HepG2 (cell line): ENCODE results near the gene PTPRU. TPM values are rescaled to one million over a fixed set of nuclear protein-coding genes. Genes with fewer than 3 reads are reported as not detected.

Experiments
- ATAC-seq: fragments of 200-7000 bp; cut with Tn5 transposase; 3 replicates; pipeline ENCODE4 v1.9.1; 2020; ENCODE audit warnings: mild to moderate bottlenecking, moderate library complexity
- BruUV-seq: library from RNA; stranded (reverse); fragments of 400-500 nt; replicated peaks from 2 replicates; lab custom pipeline; 2021; lab: Mats Ljungman, UMichigan
- CTCF ChIA-PET: fragments of 300-600 bp; formaldehyde crosslinking; extraction: SDS; loops from one replicate; lab custom pipeline; 2021; ENCODE audit warnings: low total read pairs, inconsistent platforms, low intra/inter-chr PET ratio; lab: Yijun Ruan, JAX
- POLR2A ChIA-PET: fragments of 350-600 bp; sonication (Branson Sonifier 250); formaldehyde crosslinking; loops from one replicate; lab custom pipeline; 2020; ENCODE audit warnings: antibody characterized with exemption, inconsistent platforms; lab: Yijun Ruan, JAX
- DNase-seq: peaks from one replicate; pipeline ENCODE4 v3.0.0-alpha.2; 2015; ENCODE audit warnings: low spot score
- FAIRE-seq: peaks from 3 replicates; lab custom pipeline; 2011; peaks lifted over from hg19 to GRCh38; lab: Jason Lieb, UNC
- H2AFZ ChIP-seq: one replicate; pipeline ENCODE4 v1.6.1; 2011; ENCODE audit warnings: low read length, inconsistent platforms
- H3K27ac ChIP-seq: fragments of 300-600 bp; 3 replicates; pipeline ENCODE4 v1.8.0; 2011; ENCODE audit warnings: mixed run types, mild to moderate bottlenecking, mixed read lengths, low read length, inconsistent platforms; ENCODE audit not compliant: insufficient read depth; ENCODE audit errors: extremely low read length
- H3K27me3 ChIP-seq, 2 experiments: fragments of 200-600 bp in 1 of 2; 2 replicates in 1 of 2; 3 replicates in 1 of 2; pipeline versions ENCODE4 v1.6.0 to v1.8.0; 2011; ENCODE audit warnings: low read length in 2 of 2, mild to moderate bottlenecking in 2 of 2, moderate library complexity in 2 of 2, inconsistent platforms in 1 of 2; ENCODE audit not compliant: insufficient read depth in 2 of 2, control insufficient read depth in 1 of 2
- H3K36me3 ChIP-seq, 2 experiments: fragments of 200-600 bp in 1 of 2; replicated peaks in 1 of 2; 2 replicates in 1 of 2; 3 replicates in 1 of 2; pipeline versions ENCODE4 v1.5.1 to v1.8.0; 2011; ENCODE audit warnings: low read length in 2 of 2, inconsistent platforms in 1 of 2; ENCODE audit not compliant: insufficient read depth in 2 of 2, control insufficient read depth in 1 of 2
- H3K4me1 ChIP-seq: 2 replicates; pipeline ENCODE4 v1.5.1; 2012; ENCODE audit warnings: low read length, inconsistent platforms; ENCODE audit not compliant: insufficient read depth
- H3K4me2 ChIP-seq: 2 replicates; pipeline ENCODE4 v1.6.0; 2011; ENCODE audit warnings: low read depth, low read length, inconsistent platforms
- H3K4me3 ChIP-seq, 3 experiments: fragments of 200-600 bp in 1 of 3; sonication (generic), shearing (Covaris generic) in 1 of 3; replicated peaks in 1 of 3; 2 replicates each; pipeline ENCODE4 v1.5.1; 2011 to 2016; ENCODE audit warnings: low read length in 3 of 3, inconsistent platforms in 2 of 3, low read depth in 2 of 3, mild to moderate bottlenecking in 2 of 3, control low read depth in 1 of 3, mixed read lengths in 1 of 3; ENCODE audit not compliant: insufficient read depth in 1 of 3
- H3K79me2 ChIP-seq: one replicate; pipeline ENCODE4 v1.6.1; 2011; ENCODE audit warnings: low read length, inconsistent platforms; ENCODE audit not compliant: insufficient read depth
- H3K9ac ChIP-seq: 2 replicates; pipeline ENCODE4 v1.6.0; 2011; ENCODE audit warnings: mild to moderate bottlenecking, low read depth, low read length, inconsistent platforms; ENCODE audit not compliant: insufficient read depth
- H3K9me3 ChIP-seq: 2 replicates; pipeline ENCODE4 v1.5.1; 2012; ENCODE audit warnings: mild to moderate bottlenecking, low read length
- H4K20me1 ChIP-seq: 2 replicates; pipeline ENCODE4 v1.6.0; 2011; ENCODE audit warnings: inconsistent platforms, mild to moderate bottlenecking, low read length, moderate library complexity; ENCODE audit not compliant: insufficient read depth
- CBX2 ChIP-seq, 2 experiments: fragments of 200-600 bp in 1 of 2; sonication (generic); formaldehyde crosslinking in 1 of 2; IDR thresholded peaks; 2 replicates each; pipeline versions ENCODE4 v1.7.0 to v1.8.1; 2018 to 2022; ENCODE audit warnings: low read depth in 2 of 2, low read length in 1 of 2, mild to moderate bottlenecking in 1 of 2, missing genetic modification reagents in 1 of 2
- HOXD1 ChIP-seq: sonication (generic); formaldehyde crosslinking; IDR thresholded peaks from 2 replicates; pipeline ENCODE4 v1.5.0; 2020; ENCODE audit warnings: missing genetic modification reagents
- ZBTB21 ChIP-seq: sonication (generic); formaldehyde crosslinking; IDR thresholded peaks from 2 replicates; pipeline ENCODE4 v1.4.0; 2020; ENCODE audit warnings: missing genetic modification reagents
- ZFP36L1 ChIP-seq: sonication (generic); formaldehyde crosslinking; IDR thresholded peaks from 2 replicates; pipeline ENCODE4 v1.8.0; 2022; ENCODE audit warnings: mild to moderate bottlenecking, missing genetic modification reagents, moderate library complexity
- ZNF180 ChIP-seq: sonication (generic); formaldehyde crosslinking; IDR thresholded peaks from 2 replicates; pipeline ENCODE4 v1.4.0; 2020; ENCODE audit warnings: low read depth, missing genetic modification reagents, borderline replicate concordance
- ZNF234 ChIP-seq: sonication (generic); formaldehyde crosslinking; conservative IDR thresholded peaks from 2 replicates; pipeline ENCODE4 v1.5.1; 2020; ENCODE audit warnings: mild to moderate bottlenecking, missing genetic modification reagents
- ZNF235 ChIP-seq: sonication (generic); formaldehyde crosslinking; IDR thresholded peaks from 2 replicates; pipeline ENCODE4 v1.8.1; 2023; ENCODE audit warnings: mild to moderate bottlenecking, missing genetic modification reagents, borderline replicate concordance
- ZNF367 ChIP-seq: sonication (generic); formaldehyde crosslinking; IDR thresholded peaks from 2 replicates; pipeline ENCODE4 v1.4.0; 2020; ENCODE audit warnings: missing genetic modification reagents, borderline replicate concordance
- ZNF530 ChIP-seq: sonication (generic); formaldehyde crosslinking; IDR thresholded peaks from 2 replicates; pipeline ENCODE4 v1.5.0; 2020; ENCODE audit warnings: low read depth, mild to moderate bottlenecking, missing genetic modification reagents
- WGBS: methylation state at CpG from one replicate; pipeline ENCODE4 v1.1.6; 2017; ENCODE audit warnings: low lambda C conversion rate; 5-methylcytosine and 5-hydroxymethylcytosine counted together
- in situ Hi-C: cut with HindIII; loops from 2 replicates; pipeline ENCODE4 v1.10.0; 2017; ENCODE audit warnings: low pct_unique_long_range_greater_than_20kb; ENCODE audit not compliant: extremely low pct_ligation_motif_present
- intact Hi-C: fragments of 100-400 bp; cut with micrococcal nuclease; formaldehyde crosslinking; loops from one replicate; pipeline ENCODE4 v1.10.0; 2022; ENCODE audit not compliant: unreplicated experiment
- polyA plus RNA-seq, 8 experiments: library from polyadenylated mRNA; depleted of rRNA in 3 of 8; stranded (reverse) in 7 of 8; unstranded in 1 of 8; fragments of >200 nt; fragmentation: Illumina TruSeq in 4 of 8; extraction: Trizol in 4 of 8; gene quantifications; 2 replicates each; pipeline versions ENCODE4 v1.2.1 to v1.2.3, GENCODE V29; 2011 to 2016; ENCODE audit warnings: low read depth in 4 of 8, missing spikeins in 1 of 8, mixed read lengths in 1 of 8; ENCODE audit not compliant: insufficient read depth in 1 of 8
- total RNA-seq, 5 experiments: library from RNA; depleted of rRNA; stranded (reverse); fragments of >200 nt; fragmentation: Illumina TruSeq; extraction: Trizol; gene quantifications; 2 replicates each; pipeline ENCODE4 v1.2.3, GENCODE V29; 2016; ENCODE audit warnings: low read depth in 1 of 5
- TF ChIP-seq, protein P1 (sequence below): sonication (generic); formaldehyde crosslinking; IDR thresholded peaks from 2 replicates; pipeline ENCODE4 v1.5.0; 2020; ENCODE audit warnings: mild to moderate bottlenecking, missing genetic modification reagents, borderline replicate concordance
- TF ChIP-seq, protein P2 (sequence below): IDR thresholded peaks from 2 replicates; pipeline ENCODE4 v1.6.1; 2018; ENCODE audit warnings: missing genetic modification reagents
- TF ChIP-seq, protein P3 (sequence below): sonication (generic); formaldehyde crosslinking; IDR thresholded peaks from 2 replicates; pipeline ENCODE4; 2020; ENCODE audit warnings: missing genetic modification reagents, mild to moderate bottlenecking, borderline replicate concordance

PTPRU gene
- total and polyA plus RNA-seq, 2 of the 13 experiments (the other 11 are each of a cell fraction or from before 2014, with no cell fraction given) = 21.6 to 22.3 TPM

DNA sequence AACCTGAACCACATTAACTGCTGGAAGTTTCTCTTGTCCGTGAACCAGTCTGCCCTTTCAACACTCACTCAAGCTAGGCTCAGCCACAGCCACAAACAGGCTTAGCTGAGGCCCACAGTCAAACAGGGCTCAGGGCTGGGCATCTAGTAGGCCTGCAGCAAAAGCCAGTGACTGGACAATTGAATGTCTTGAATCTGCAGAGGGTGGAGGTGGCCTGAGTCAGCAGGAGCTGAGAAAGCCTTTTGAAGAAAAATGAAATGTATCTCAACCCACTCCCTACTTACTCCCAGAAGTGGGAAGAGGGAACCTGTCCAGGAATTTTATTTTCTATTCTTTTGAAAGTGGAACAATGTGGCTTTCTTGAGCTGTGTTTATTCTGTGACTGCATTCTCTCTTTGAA, 95.4 kb downstream of the PTPRU start:
- DNase-seq = no peak
- Histone ChIP-seq H3K4me3 (no peak overlapping the region), H3K9me3 (no peaks in the 10 kb centered on the region), H3K4me2 (no peak overlapping the region), H3K9ac (no peak overlapping the region), H3K27me3 (no peaks in the 10 kb centered on the region), H3K36me3 (no peaks in the 10 kb centered on the region; a peak in 2 of 5 replicates), H3K4me1 (no peaks in the 10 kb centered on the region; the same call in 1 of the 2 replicates), H3K79me2 (no peaks in the 10 kb centered on the region), H2AFZ (no peak overlapping the region), H4K20me1 (no peaks in the 10 kb centered on the region), H3K27ac (no peak overlapping the region)
- BruUV-seq = no TSS peak
- ChIA-PET POLR2A (no interaction called here), CTCF (no interaction called here)
- WGBS = 40% methylated on average over 1 of the region's 1 CpG
- no peak for FAIRE-seq
- in situ Hi-C loops (loop anchor here (25.0 kb wide), 2 partner anchors 781 to 1356 kb away; no protein-coding TSS in a partner anchor), intact Hi-C loops (no loop called here)
- ATAC-seq = no peak
- TF ChIP-seq HOXD1 (CRISPR knock-in tag) (no peak), ZNF367 (CRISPR knock-in tag) (no peak), ZNF530 (no peak), ZFP36L1 (CRISPR knock-in tag) (no peak), CBX2 (IDR thresholded peaks at IDR 0.05; ENCODE audit: low read depth, low read length) (no peak), CBX2 (CRISPR knock-in tag; IDR thresholded peaks at IDR 0.05; ENCODE audit: low read depth) (no peak), ZNF235 (CRISPR knock-in tag) (no peak), ZBTB21 (CRISPR knock-in tag) (no peak), ZNF180 (no peak), ZNF234 (CRISPR knock-in tag) (no peak)
- TF ChIP-seq, protein P1, sequence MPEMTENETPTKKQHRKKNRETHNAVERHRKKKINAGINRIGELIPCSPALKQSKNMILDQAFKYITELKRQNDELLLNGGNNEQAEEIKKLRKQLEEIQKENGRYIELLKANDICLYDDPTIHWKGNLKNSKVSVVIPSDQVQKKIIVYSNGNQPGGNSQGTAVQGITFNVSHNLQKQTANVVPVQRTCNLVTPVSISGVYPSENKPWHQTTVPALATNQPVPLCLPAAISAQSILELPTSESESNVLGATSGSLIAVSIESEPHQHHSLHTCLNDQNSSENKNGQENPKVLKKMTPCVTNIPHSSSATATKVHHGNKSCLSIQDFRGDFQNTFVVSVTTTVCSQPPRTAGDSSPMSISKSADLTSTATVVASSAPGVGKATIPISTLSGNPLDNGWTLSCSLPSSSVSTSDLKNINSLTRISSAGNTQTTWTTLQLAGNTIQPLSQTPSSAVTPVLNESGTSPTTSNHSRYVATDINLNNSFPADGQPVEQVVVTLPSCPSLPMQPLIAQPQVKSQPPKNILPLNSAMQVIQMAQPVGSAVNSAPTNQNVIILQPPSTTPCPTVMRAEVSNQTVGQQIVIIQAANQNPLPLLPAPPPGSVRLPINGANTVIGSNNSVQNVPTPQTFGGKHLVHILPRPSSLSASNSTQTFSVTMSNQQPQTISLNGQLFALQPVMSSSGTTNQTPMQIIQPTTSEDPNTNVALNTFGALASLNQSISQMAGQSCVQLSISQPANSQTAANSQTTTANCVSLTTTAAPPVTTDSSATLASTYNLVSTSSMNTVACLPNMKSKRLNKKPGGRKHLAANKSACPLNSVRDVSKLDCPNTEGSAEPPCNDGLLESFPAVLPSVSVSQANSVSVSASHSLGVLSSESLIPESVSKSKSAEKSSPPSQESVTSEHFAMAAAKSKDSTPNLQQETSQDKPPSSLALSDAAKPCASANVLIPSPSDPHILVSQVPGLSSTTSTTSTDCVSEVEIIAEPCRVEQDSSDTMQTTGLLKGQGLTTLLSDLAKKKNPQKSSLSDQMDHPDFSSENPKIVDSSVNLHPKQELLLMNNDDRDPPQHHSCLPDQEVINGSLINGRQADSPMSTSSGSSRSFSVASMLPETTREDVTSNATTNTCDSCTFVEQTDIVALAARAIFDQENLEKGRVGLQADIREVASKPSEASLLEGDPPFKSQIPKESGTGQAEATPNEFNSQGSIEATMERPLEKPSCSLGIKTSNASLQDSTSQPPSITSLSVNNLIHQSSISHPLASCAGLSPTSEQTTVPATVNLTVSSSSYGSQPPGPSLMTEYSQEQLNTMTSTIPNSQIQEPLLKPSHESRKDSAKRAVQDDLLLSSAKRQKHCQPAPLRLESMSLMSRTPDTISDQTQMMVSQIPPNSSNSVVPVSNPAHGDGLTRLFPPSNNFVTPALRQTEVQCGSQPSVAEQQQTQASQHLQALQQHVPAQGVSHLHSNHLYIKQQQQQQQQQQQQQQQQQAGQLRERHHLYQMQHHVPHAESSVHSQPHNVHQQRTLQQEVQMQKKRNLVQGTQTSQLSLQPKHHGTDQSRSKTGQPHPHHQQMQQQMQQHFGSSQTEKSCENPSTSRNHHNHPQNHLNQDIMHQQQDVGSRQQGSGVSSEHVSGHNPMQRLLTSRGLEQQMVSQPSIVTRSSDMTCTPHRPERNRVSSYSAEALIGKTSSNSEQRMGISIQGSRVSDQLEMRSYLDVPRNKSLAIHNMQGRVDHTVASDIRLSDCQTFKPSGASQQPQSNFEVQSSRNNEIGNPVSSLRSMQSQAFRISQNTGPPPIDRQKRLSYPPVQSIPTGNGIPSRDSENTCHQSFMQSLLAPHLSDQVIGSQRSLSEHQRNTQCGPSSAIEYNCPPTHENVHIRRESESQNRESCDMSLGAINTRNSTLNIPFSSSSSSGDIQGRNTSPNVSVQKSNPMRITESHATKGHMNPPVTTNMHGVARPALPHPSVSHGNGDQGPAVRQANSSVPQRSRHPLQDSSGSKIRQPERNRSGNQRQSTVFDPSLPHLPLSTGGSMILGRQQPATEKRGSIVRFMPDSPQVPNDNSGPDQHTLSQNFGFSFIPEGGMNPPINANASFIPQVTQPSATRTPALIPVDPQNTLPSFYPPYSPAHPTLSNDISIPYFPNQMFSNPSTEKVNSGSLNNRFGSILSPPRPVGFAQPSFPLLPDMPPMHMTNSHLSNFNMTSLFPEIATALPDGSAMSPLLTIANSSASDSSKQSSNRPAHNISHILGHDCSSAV (CRISPR knock-in tag) = no peak
- TF ChIP-seq, protein P2, sequence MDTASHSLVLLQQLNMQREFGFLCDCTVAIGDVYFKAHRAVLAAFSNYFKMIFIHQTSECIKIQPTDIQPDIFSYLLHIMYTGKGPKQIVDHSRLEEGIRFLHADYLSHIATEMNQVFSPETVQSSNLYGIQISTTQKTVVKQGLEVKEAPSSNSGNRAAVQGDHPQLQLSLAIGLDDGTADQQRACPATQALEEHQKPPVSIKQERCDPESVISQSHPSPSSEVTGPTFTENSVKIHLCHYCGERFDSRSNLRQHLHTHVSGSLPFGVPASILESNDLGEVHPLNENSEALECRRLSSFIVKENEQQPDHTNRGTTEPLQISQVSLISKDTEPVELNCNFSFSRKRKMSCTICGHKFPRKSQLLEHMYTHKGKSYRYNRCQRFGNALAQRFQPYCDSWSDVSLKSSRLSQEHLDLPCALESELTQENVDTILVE (CRISPR knock-in tag) = no peak
- TF ChIP-seq, protein P3, sequence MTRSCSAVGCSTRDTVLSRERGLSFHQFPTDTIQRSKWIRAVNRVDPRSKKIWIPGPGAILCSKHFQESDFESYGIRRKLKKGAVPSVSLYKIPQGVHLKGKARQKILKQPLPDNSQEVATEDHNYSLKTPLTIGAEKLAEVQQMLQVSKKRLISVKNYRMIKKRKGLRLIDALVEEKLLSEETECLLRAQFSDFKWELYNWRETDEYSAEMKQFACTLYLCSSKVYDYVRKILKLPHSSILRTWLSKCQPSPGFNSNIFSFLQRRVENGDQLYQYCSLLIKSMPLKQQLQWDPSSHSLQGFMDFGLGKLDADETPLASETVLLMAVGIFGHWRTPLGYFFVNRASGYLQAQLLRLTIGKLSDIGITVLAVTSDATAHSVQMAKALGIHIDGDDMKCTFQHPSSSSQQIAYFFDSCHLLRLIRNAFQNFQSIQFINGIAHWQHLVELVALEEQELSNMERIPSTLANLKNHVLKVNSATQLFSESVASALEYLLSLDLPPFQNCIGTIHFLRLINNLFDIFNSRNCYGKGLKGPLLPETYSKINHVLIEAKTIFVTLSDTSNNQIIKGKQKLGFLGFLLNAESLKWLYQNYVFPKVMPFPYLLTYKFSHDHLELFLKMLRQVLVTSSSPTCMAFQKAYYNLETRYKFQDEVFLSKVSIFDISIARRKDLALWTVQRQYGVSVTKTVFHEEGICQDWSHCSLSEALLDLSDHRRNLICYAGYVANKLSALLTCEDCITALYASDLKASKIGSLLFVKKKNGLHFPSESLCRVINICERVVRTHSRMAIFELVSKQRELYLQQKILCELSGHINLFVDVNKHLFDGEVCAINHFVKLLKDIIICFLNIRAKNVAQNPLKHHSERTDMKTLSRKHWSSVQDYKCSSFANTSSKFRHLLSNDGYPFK = no peak
